Measurements from ENCODE around the gene HOXA3. TPM values are rescaled to one million over a fixed set of nuclear protein-coding genes. Genes with fewer than 3 reads are reported as not detected.

HOXA3 gene
- total and polyA plus RNA-seq, 9 of the 15 experiments (the other 6 are each of a cell fraction or from before 2014, with no cell fraction given) = 0.04 to 0.13 TPM; not detected in 7

- no peak for ATAC-seq
- intact Hi-C loops (cut with micrococcal nuclease) = no loop called here
Observed at GRCh38 chr7:27154901-27155815, 2.8 kb upstream of the HOXA3 start.

More at GRCh38 chr7:27154901-27155815, 2.8 kb upstream of the HOXA3 start:
- Histone ChIP-seq H3K9me3 (replicated peaks; ENCODE audit: control insufficient read depth, insufficient read depth, low read depth, low read length) (no peaks in the 10 kb centered on the region), H3K4me1 (replicated peaks in 1 of 2; ENCODE audit: control insufficient read depth in 2 of 2, insufficient read depth in 2 of 2, low read length in 2 of 2) (peaks cover 0 to 17% of the 10 kb centered on the region in 2 experiments; a peak in 2 of 5 replicates), H4K20me1 (replicated peaks; ENCODE audit: control insufficient read depth, insufficient read depth, low read length) (no peaks in the 10 kb centered on the region), H3K9me1 (ENCODE audit: control insufficient read depth, insufficient read depth, low read length) (no peaks in the 10 kb centered on the region), H3K27ac (ENCODE audit: extremely low read depth, low read depth, low read length) (no peak overlapping the region), H3K36me3 (ENCODE audit: control insufficient read depth, insufficient read depth, low read length) (no peaks in the 10 kb centered on the region), H2AFZ (ENCODE audit: low read depth, low read length) (no peak overlapping the region), H3K4me3 (no peak overlapping the region), H3K4me2 (ENCODE audit: insufficient read depth, low read length) (no peak overlapping the region), H3K27me3 (ENCODE audit: control insufficient read depth in 2 of 2, insufficient read depth in 2 of 2, low read length in 2 of 2) (peaks cover 29 to 91% of the 10 kb centered on the region in 2 experiments), H3K79me2 (ENCODE audit: control insufficient read depth, insufficient read depth, low read length) (no peaks in the 10 kb centered on the region), H3K9ac (ENCODE audit: insufficient read depth in 1 of 2, low read depth in 2 of 2, low read length in 2 of 2) (no peak overlapping the region)
- no peak for DNase-seq (ENCODE audit: extremely low read depth in 1 of 4, low spot score in 3 of 4)
- TF ChIP-seq LEF1 (IDR thresholded peaks at IDR 0.05) (no peak), PHB2 (IDR thresholded peaks at IDR 0.05; ENCODE audit: low read depth) (no peak), ZNF133 (CRISPR knock-in tag; IDR thresholded peaks at IDR 0.05) (no peak), ZNF274 (IDR thresholded peaks at IDR 0.05; ENCODE audit: borderline replicate concordance, low read depth, low read length) (no peak), POLR2B (IDR thresholded peaks at IDR 0.05; ENCODE audit: low read depth, partially characterized antibody) (no peak), CCAR2 (IDR thresholded peaks at IDR 0.05; ENCODE audit: low read depth, low read length) (no peak), E2F1 (CRISPR knock-in tag; IDR thresholded peaks at IDR 0.05) (no peak), SRSF9 (IDR thresholded peaks at IDR 0.05; ENCODE audit: borderline replicate concordance, low read depth, low read length) (no peak), SNRNP70 (optimal IDR thresholded peaks at IDR 0.05; ENCODE audit: low read depth, low read length) (no peak), CHD1 (IDR thresholded peaks at IDR 0.05; ENCODE audit: low read length) (no peak)
- no peak for FAIRE-seq
- BruUV-seq (replicated peaks) = no TSS peak
- POLR2A ChIA-PET = interaction anchor here (0.6 kb wide), 1 partner anchor 917 kb away, joined by 4 read pairs; no protein-coding TSS in a partner anchor
- CTCF ChIA-PET (ENCODE audit: low intra/inter-chr PET ratio) = no interaction called here
- WGBS (ENCODE audit: insufficient coverage, low coverage, missing lambda C conversion rate) = 35% methylated on average over 48 of the region's 48 CpGs
- in situ Hi-C loops (cut with MboI) = loop anchor here (25.0 kb wide), 3 partner anchors 643 to 1268 kb away; no protein-coding TSS in a partner anchor

Measured in K562 (cell line).